HG02840 (cell line): ENCODE measurements around the gene ZNF709.
"Not testable (repeated sequence)": the region's sequence is repeated elsewhere in the genome, so short reads cannot be mapped to it uniquely, and the experiment has no call there.

Experiments used
- ATAC-seq: cut with Tn5 transposase; IDR thresholded peaks from one replicate; pipeline ENCODE4 v1.9.1; 2021; ENCODE audit warnings: mild to moderate bottlenecking, moderate library complexity, moderate number of reproducible peaks; ENCODE audit not compliant: unreplicated experiment, low FRiP score

The ZNF709 gene

GRCh38 chr19:12484371-12485051, at the start of gene ZNF709:
TSS of gene ZNF709 (minus strand) at chr19:12484816. CDS start at chr19:12484657, 159 bp downstream.
- peak; percentile 91 for ATAC-seq

- no peak for ATAC-seq
Observed at GRCh38 chr19:12527034-12527836, 42.6 kb upstream of the ZNF709 start.

- ATAC-seq = no peak
Observed at GRCh38 chr19:12526542-12526941, 41.9 kb upstream of the ZNF709 start.

GRCh38 chr19:12521996-12522395, 37.4 kb upstream of the ZNF709 start:
- ATAC-seq = no peak

GRCh38 chr19:12513531-12514061, 29.0 kb upstream of the ZNF709 start:
- ATAC-seq = no peak

- ATAC-seq = no peak
Observed at GRCh38 chr19:12497032-12497431, 12.4 kb upstream of the ZNF709 start.

GRCh38 chr19:12496480-12496879, 11.9 kb upstream of the ZNF709 start:
- no peak for ATAC-seq

- ATAC-seq = no peak
Observed at GRCh38 chr19:12495002-12495802, 10.6 kb upstream of the ZNF709 start.

GRCh38 chr19:12494260-12494860, 9.7 kb upstream of the ZNF709 start:
- no peak for ATAC-seq

- not testable (repeated sequence) for ATAC-seq
Observed at GRCh38 chr19:12486265-12486783, 1.7 kb upstream of the ZNF709 start.

- ATAC-seq = no peak
Observed at GRCh38 chr19:12485571-12485970, 955 bp upstream of the ZNF709 start.

GRCh38 chr19:12485052-12485416, 418 bp upstream of the ZNF709 start:
- no peak for ATAC-seq

GRCh38 chr19:12484011-12484370, 625 bp downstream of the ZNF709 start:
- ATAC-seq = no peak

- no peak for ATAC-seq
Observed at GRCh38 chr19:12482509-12482886, 2.1 kb downstream of the ZNF709 start.

GRCh38 chr19:12481781-12482508, 2.7 kb downstream of the ZNF709 start:
- ATAC-seq = no peak

- ATAC-seq = no peak
Observed at GRCh38 chr19:12478234-12478941, 6.2 kb downstream of the ZNF709 start.

GRCh38 chr19:12467651-12468050, 17.0 kb downstream of the ZNF709 start:
- ATAC-seq = not testable (repeated sequence)

- ATAC-seq = no peak
Observed at GRCh38 chr19:12465211-12465610, 19.4 kb downstream of the ZNF709 start.

GRCh38 chr19:12464769-12465168, 19.8 kb downstream of the ZNF709 start:
- no peak for ATAC-seq
